Measurements from ENCODE around the gene SPACA7.
"Not testable (repeated sequence)": the region's sequence is repeated elsewhere in the genome, so short reads cannot be mapped to it uniquely, and the experiment has no call there.

Gene SPACA7

DNA sequence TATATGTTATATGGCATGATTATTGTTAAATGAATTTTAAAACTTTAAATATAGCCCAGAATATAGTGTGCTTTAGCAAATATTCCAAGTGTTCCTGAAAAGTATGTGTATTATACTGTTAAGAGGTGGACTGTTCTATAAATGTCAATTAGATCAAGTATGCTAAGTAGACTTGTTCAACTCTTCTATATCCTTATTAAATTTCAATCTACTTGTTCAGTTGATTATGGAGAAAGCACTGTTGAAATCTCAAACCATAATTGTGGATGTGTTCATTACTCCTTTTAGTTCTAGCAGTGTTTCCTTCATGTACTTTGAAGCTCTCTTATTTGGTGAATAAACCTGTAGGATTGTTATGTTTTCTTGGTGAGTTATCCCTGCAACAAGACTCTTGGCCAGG is 52.5 kb downstream of the SPACA7 start:
- no peak for DNase-seq

DNA sequence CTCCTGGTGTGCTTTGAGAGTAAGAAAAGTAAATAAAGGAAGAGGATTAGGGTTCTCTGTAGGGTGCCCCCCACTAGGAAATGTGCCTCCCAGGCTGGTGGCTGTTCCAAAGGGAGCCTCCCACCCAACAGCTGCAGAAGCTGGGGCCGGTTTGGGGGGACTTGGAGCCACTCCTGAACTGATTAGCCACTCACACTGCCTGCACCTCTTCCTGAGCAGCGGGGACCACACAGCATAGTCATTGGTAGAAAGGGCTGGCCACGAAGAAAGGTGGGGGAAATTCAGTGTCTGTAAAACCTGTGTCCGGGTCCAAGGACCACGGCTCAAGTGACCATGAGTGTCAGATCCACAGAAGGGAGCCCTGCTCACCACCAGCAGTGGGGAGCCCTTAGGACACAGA is 55.6 kb downstream of the SPACA7 start:
- peak in 1 of 3 experiments; percentile 25 for DNase-seq

DNA sequence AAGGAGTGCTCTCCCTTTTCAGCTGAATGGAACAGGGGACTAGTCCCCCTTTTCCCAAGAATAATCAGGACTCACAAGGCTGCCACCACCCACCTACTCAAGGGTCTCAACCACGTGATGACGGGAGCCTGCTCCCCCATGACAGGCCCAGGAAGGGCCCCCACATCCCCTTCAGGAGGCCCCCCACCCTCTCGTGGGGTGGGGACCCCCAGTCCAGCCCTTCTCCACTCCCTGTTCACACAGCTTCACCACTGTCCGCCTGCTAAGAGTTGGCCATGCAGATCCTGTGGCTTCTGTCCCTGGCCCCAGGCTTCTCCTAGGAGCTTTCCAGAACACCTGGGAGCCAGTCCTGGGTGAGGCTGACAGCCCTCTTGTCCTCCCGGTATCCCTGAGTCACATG is 56.6 kb downstream of the SPACA7 start:
- not testable (repeated sequence) for DNase-seq

DNA sequence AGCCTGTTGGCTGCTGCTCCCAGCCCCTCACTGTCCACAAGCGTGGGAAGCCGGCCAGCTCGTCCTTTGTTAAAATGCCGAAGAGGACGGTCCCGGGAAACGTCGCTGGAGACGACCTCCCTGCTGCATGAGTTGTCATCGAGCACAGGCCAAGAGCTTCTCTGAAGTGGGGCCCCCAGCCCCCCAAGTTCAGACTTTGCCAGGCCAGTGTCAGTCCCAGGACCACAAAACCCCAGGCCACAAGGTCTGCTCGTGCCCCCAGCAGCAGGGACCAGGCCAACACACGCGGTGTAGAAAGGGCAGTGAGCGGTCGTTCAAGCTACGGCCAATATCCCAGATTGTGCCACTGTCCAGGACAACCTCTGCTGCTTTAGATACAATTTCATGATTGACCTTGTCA is 57.4 kb downstream of the SPACA7 start:
- DNase-seq = not testable (repeated sequence)

DNA sequence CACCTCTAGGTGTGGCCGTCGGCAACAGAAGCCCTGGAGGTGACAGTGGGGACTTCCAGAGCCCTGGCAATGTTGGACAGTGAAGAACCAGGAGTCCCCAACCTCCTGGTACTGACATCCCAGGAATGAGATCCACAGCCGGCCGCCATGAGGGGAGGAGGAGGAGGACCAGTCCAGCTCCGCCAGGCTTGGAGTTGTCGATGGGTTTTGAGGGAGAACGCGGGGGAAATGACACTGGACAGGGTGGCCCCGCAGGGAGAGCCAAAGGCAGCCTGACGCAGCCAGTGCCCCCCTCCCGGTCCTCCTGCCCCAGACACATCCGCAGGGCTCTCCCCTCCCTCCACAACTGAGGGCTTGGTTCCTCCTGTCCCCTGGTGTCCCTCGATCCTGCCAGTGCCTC is 57.9 kb downstream of the SPACA7 start:
- no peak for DNase-seq

DNA sequence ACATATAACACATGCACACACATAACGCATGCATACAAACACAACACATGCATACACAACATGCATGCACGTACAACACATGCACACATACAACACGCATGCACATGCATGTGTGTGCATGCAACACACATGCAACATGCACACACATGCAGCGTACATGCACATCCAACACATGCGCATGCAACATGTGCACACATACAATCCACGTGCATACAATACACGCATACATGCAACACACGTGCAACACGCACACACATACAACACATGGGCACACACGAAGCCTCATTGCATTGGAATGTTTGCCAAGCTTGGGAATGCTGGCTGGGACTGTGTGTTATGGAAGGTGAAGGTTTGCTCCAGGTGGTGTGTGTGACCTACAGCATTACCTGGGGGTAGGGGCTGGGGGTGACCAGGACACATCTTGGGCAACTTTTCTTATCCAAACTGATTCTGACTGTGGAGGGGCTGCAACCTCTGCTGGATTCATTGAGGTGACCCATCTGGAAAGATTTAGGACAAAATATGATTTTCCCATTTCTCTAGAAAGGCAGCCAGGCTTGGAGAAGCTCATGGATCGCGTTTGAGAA is 58.9 kb downstream of the SPACA7 start:
- DNase-seq = no peak

DNA sequence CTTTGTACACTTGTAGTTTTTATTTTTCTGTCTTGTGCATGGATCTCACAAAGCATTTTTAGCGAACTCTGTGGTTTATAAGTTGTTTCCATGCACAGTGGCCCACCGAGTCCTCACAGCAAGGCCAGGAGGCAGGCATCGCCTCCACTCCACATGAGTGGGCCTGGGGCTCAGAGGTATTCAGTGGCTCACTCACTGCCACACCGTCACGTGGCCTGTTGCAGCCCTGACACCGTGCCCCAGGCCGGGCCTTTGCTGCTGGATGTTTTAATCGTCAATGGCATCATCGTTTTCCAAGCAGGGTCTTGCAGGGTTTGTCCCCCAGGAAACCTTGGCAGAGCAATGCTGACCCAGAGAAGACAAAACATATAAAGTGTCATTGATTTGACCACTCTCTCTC is 59.8 kb downstream of the SPACA7 start:
- DNase-seq = no peak

DNA sequence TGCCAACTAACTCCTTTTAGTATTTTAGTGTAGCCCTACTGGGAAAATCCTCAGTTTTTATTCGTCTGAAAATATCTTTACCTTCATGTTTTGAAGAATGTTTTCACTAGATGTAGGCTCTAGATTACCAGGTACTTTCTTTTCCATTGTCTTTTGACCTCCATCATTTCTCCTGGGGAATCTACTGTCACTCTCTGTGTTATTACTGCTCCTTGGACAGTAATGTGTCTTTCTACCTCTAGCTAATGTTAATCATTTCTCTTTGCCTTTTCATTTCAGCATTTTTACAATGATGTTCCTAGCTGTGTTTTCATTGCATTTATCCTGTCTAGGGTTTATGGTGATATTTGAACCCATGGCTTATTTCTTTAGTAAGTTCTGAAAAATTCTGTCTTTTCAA is 61.9 kb downstream of the SPACA7 start:
- DNase-seq = no peak

DNA sequence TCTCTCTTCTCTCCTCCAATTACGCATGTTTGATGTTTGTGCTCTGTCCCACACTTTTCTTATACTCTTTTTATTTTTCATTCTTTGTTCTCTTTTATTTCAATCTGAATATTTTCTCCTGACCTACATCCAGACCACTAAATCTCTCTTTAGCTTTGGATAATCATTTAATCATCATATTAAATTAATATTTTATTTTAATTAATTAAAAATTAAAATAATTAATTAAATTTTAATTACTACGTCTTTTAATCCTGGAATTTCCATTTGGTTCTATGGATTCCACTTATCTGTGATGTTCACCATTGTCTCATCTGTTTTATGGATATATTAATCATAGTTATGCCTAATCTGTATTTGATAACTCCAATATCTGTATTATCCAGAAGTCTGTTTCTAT is 62.4 kb downstream of the SPACA7 start:
- DNase-seq = no peak

DNA sequence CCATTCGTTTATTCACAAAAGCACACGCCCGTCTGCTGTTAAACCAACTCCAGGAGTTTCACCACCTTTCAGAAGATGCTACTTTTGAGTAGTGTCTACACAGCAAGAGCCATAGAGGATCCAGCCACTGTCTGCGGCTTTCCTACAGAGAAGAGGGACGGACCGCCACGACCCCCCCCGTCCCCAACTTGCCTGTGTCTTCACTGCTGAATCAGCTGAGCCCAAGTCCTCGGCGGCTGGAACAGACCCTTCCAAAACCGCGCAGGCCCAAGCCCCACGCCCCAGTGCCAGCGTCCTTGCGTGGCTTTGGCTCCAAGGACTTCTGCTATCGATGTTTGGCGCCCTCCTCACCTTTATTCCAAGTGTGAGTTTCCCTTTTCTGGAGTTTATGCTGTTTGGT is 65.1 kb downstream of the SPACA7 start:
- DNase-seq = no peak

DNA sequence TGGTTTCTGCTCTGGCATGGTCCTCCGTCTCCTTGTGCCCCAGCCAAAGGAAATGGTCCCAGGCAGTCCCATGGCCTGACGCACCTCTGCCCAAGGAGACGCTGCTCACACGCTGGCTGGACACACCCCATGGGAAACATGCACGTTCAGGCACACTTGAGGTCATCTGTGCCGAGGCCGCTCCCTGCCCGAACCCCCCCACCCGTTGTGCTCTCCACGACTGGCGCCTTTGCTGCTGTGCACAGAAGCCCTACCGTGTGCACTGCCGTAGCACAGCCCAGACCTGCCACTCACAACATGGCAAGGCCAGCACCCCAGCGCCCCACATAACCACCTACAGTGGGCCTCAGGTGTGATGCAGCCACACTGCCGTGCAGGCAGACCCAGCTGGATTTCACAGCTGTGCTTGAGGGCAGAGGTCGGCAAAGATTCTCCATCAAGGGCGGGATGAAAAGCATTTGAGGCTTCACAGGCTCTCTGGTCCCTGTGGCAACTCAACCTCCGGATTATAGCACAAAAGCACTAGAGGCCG is 65.7 kb downstream of the SPACA7 start:
- no peak for DNase-seq

DNA sequence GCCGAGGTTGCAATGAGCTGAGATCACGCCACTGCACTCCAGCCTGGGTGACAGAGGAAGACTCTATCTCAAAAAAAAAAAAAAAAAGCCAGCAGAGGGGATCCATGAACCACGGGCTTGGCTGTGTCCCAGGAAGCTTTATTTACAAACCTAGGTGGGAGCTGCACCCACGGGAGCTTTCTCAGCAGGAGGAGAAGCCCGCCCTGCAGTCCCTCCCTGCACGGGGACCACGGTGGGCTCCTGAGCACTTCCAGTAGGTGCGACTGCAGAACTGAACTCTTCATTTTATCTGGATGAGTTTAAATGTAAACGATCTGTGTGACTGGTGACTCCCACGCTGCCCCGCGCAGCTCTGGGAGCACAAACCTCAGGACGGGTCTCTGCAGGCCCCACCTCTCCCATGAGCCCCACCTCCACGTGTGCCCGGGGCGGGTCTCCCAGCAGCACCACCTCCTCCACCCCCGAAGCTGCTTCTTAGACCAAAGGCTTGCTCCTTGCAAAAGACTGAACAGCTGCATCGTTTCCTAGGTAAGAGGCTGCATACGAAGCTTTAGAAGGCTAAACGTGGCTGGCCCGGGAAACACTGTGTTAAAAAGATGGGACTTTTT is 66.4 kb downstream of the SPACA7 start:
- DNase-seq = peak in 1 of 3 experiments; percentile 49

DNA sequence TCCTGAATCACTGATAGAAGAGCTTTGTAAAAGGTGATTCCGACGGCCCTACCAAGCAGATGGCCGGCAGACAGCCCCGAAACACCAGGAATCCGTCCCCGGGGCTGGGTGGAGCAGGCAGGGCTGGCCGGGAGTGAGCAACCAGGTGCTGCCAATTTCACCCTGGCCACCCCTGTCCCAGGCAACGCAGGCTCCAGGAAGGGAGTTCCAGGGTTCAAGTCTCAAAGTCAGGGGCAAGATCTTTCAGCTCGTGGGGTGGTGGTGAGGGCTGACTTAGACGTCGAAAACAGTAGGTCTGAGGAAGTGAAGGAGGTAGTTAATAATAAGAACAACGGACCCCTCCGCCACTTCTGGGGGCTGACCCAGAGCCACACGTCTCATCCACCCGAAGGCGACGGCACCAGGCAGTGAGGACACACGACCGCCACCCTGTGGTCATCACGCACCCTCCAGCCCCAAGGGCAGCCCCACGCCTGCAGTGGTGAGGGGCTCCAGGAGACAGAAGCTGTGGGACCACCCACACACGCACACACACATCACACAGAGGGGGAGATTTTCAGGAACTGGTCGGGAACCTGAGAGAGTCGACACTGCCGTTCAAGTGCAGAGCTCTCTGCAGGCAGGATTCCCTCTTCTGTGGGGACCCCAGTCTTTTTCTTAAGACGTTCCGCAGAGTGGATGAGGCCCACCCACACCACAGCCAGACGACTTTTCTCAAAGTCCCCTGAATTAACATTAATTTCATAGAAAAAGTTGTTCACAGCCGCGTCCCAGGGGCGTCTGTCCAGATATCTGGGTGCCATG is 67.2 kb downstream of the SPACA7 start:
- DNase-seq = peak in 2 of 3 experiments; percentile 50 to 68

DNA sequence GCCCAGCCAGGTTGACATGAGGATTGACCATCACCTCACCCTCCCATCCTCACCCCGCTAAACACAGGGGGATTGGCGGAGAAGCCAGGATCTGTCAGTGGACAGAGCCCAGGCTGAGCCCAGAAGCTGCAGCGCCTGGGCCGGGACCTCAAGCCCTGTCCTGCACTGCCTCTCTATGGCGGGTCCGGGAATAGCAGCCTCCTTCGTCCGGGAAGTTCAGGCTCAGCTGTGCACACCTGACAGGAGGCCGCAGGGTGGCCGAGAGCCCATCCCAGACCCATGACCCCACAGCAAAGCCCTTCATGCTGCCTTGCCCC is 67.8 kb downstream of the SPACA7 start:
- peak; percentile 78 to 90 (median 89) for DNase-seq

DNA sequence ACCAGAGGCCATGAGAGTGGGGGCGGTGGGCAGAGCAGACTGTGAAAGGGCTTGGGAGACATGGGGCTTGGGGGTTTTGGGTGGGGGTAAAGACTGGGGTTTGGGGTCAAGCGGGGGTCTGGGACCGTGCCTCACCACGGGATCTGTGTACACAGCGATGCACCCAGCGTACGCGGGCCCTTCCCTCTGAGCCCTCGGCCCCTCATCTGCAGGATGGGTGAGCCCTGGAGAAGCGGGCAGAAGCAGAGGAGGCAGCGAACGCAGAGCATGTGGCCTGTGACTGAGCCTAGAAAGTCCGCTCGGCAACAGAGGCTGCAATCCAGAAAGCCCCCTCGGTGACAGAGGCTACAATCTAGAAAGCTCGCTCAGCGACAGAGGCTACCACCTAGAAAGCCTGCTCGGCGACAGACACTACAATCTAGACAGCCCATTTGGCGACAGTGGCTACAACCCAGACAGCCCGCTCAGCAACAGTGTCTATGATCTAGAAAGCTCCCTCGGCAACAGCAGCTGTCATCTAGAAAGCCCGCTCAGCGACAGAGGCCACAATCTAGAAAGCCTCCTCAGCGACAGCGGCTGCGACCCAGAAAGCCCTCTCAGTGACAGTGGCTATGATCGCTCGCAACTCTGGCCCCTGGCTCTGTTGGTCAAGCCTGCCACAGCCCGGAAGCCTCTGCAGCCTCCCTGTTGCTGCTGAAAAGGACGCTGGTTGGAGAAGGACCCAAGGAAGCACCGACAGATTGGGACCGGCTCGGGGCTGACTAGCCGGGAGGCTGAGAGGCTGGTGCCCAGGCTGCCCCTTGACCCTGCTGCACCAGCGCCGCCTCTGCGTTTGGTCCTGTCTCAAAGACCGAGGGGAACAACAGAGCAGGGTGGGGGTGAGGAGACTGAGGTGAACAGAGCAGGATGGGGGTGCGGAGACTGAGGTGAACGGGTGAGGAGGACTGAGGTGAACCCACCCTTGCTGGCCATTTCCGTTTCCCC is 68.6 kb downstream of the SPACA7 start:
- no peak for DNase-seq

DNA sequence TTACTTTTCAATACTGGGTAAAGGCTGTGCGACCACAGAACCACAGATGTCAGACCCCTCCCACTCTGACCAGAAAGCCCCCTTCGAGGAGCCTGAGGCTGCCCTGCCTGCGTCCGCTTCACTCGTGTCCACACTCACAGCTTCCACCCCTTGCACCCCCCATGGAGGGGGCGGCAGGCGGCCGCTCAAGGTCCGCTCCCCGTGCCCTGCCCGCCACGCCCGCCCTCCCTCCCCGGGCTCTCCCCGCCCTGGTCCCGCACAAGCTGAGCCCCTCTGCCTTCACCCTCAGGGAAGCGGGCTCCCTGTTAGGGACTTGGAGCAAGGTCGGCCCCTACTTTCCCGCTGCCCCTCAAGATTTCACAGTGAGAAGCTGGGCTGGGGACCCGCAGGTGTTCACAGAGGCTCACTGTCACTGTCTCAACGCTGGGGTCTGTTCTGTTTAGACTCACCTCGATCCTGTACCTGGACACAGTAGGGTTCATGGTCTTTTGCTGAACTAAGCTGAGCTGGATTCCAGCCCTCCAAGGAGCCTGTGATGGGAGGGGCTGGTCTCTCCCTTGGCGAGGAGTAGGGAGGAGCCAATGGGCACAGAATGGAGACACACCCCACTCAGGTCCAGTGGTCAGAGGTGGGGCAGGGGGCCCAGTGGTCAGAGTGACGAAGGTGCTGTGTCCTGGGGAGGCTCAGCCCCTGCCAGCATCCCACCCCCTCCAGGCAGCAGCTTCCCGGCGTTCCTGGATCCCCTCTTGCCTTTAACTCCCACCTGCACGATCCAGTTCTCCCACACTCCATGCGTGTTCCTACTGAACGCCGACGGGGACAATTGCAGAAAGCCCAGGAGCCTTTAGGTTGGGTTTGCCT is 69.5 kb downstream of the SPACA7 start:
- no peak for DNase-seq

DNA sequence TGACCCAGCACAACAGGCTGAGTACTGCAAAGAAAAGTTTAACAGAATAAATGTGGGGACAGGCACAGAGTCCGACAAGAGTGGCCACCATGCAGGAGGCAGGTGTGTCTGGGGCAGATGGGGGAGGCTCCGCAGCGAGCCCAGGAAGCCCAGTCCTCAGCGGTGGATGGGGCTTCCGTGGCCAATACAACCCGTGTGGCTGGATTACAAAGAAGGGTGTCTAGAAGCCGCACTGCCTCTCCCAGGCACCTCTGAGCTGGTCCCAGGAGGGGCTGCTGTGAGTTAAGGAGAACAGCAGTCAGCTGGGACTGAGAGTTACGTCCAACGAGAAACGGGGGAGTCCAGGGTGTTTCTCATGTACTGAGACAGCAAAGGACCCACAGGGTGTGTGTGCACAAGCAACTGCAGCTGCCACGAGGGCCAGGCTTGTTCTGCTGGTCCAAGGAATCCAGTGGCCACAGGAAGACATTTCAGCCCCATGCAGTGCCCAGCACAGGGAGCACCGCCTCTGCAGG is 70.2 kb downstream of the SPACA7 start:
- DNase-seq = no peak

DNA sequence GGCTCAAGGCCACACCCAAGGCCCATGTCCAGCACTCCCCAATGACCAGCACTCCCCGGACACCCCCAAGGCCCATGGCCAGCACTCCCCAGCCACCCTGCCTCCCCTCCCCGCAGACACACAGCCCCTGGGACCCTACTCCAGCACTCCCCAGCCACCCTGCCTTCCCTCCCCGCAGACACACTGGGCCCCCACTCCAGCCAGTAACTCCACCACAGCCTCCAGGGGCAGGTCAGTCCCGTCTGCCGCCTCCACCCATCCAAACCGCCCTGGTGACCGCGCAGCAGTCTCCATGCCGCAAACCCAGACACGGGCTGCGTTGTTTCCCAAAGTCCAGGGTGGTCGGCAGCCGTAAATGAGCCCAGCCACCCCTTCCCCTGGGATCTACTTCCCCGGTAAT is 70.7 kb downstream of the SPACA7 start:
- no peak for DNase-seq

DNA sequence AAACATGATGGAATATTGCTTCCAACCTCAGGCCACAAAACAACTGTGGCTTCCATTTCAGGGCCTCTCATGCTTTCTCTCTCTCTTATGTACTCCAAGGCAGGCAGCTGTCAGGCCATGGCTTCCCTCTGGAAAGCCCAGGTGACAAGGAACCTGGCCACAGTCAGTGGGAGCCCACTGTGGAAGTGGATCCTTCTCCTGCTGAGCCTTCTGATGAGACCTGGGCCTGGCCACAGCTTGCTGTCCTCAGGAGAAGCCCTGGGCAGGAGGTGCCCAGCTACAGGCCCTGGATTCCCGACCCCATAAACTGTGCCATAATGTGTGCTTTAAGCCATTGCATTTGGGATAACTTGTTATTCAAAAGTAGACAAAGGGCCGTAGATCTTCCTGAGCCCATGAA is 71.2 kb downstream of the SPACA7 start:
- DNase-seq = no peak

DNA sequence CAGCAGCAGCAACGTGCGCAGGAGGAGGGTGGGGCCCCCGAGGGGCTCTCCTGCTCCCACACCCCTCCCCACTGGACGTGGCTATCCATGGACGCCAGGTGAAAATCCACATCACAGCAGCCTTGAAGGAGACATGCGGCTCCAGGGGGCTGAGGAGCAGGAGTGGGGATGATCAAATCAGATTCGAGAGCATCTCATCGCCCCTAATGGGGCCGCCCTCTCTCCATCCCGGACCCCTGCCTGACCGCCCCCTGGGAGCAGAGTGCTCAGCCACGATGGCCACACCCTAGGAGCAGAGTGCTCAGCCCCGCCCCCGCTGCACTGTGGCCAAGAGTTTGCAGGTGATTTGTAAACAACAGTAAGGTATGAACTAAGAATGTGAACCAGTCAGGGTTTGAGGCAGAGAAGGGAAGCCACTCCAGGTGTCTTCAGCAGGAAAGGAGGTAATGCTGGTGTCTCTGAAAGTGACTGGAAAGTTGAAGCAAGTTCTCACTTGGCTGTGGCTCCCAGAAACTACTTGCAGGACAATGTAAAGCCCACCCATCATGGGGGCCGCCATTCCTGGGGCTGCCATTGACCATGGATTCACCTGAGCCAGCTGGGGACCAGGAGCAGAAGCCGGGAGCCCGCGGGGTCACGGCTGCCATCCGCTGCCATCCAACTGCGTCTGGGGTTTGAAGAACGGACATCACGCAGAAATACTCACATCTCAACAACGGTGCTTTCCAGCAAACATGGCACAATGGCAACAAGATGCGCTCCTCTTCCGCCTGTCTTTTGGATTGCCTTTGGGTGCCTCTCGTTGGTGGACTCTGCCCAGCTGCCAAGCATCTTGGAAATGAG is 71.8 kb downstream of the SPACA7 start:
- peak in 1 of 3 experiments; percentile 75 for DNase-seq
